Fibroblast of the aortic adventitia (primary cell): ENCODE data around the gene APOL6. TPM values are rescaled to one million over a fixed set of nuclear protein-coding genes. Genes with fewer than 3 reads are reported as not detected.
A peak's percentile ranks its signal among the peaks of the same experiment; 100 is the strongest.

Source experiments
- DNase-seq: peaks from one replicate; pipeline ENCODE4 v3.0.0-alpha.2; 2010; ENCODE audit warnings: low read depth
- H3K4me3 ChIP-seq: 2 replicates; pipeline ENCODE4 v1.5.1; 2011; ENCODE audit warnings: low read depth, mild to moderate bottlenecking, control low read depth, low read length, moderate library complexity
- CTCF ChIP-seq: IDR thresholded peaks from 2 replicates; pipeline ENCODE4 v1.5.1; 2011; ENCODE audit warnings: mild to moderate bottlenecking, low read length, control low read depth, inconsistent platforms; ENCODE audit not compliant: insufficient read depth
- total RNA-seq: library from RNA; depleted of rRNA; stranded (reverse); fragments of >200 nt; gene quantifications from 2 replicates; pipeline ENCODE4 v1.2.3, GENCODE V29; 2012; ENCODE audit warnings: low replicate concordance

Gene APOL6
- total RNA-seq, 1 donor, result 29.4 TPM

GRCh38 chr22:35638001-35638400, 10.2 kb upstream of the APOL6 start:
- no peak overlapping the region for H3K4me3 ChIP-seq
- DNase-seq, result no peak
- no peak for TF ChIP-seq CTCF

- peak; percentile 95 for DNase-seq
- TF ChIP-seq CTCF, result no peak
- H3K4me3 ChIP-seq, result no peak overlapping the region
Observed at GRCh38 chr22:35638410-35638809, 9.8 kb upstream of the APOL6 start.

GRCh38 chr22:35641494-35642120, 6.6 kb upstream of the APOL6 start:
- no peak for TF ChIP-seq CTCF
- no peak overlapping the region for H3K4me3 ChIP-seq
- no peak for DNase-seq

DNA sequence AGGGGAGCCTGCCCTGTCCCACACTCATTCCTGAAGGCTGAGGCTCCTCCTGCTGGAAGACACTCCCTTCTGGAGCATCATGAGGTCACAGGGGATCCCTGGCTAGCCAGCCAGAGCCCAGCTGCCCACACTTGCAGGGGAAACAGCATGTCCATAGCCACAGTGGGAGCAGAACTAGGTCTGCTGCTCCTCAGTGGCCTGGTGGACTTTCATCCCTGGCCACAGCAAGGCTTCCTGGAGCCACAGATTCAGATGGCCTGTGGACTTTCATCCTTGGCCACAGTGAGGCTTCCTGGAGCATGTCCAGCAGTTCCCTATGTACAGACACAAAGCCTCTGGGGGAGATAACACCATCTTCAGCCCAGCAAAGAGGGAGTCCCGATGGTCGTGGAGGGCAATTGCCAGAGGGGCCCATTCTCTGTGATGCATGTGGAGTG, 5.9 kb upstream of the APOL6 start:
- TF ChIP-seq CTCF, result no peak
- peak; percentile 38 for DNase-seq
- no peak overlapping the region for H3K4me3 ChIP-seq

DNA sequence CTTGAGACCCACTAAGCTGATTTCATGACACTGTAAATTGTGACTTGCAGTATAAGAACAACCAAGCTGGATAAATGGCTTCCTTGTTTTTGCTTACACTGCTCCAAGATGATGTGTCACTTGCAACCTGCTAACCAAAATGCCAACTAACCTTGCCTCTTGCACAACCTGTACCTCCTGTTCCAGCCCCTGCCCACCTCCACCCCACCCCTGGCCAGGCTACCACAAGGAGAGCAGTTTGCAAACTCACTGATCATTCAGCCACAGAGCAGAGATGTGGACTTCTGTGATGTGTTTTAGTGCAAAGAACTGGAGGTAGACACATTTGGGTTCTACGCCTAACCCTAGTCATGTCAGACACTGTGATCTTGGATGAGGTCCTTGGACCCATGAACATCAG, 4.3 kb upstream of the APOL6 start:
- H3K4me3 ChIP-seq, result no peak overlapping the region
- DNase-seq, result no peak
- TF ChIP-seq CTCF, result no peak

DNA sequence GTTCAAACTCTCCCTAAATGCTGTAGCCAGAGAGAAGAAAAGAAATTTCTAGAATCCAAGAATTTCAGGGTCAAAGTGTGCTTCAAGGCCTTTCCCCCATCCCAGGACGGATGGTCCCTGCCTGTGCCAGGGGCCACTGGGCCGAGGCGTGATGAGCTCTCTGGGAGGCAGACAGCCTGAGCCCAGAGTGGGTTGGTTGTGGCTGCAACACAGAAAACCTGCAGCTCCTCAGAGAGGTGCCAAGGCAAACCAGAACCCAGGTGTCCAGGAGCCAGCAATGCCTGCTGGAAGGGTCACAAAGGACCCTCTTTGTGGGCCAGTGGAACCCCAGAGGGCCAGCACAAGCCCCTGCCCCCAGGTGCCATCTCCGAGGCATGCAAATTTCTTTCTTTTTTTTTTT, 2.6 kb upstream of the APOL6 start:
- no peak overlapping the region for H3K4me3 ChIP-seq
- DNase-seq, result no peak
- TF ChIP-seq CTCF, result no peak

- DNase-seq, result no peak
- no peak for TF ChIP-seq CTCF
- H3K4me3 ChIP-seq, result peak overlapping the region; percentile 79
Observed at GRCh38 chr22:35649026-35649553, 844 bp downstream of the APOL6 start.
